PC-3 (cell line): ENCODE results near the gene F13A1. TPM values are rescaled to one million over a fixed set of nuclear protein-coding genes. Genes with fewer than 3 reads are reported as not detected.

Source experiments
- ATAC-seq: fragments of 200-7000 bp; cut with Tn5 transposase; 2 replicates; pipeline ENCODE4 v1.9.1; 2020; ENCODE audit warnings: mild to moderate bottlenecking, moderate library complexity
- BruUV-seq: library from RNA; stranded (reverse); fragments of 400-500 nt; replicated peaks from 2 replicates; lab custom pipeline; 2021; lab: Mats Ljungman, UMichigan
- CTCF ChIA-PET: fragments of 300-600 bp; sonication (Branson Sonifier 250); formaldehyde crosslinking; loops from one replicate; lab custom pipeline; 2022; ENCODE audit warnings: antibody characterized with exemption; lab: Charles Lee
- POLR2A ChIA-PET: fragments of 300-600 bp; sonication (Branson Sonifier 250); formaldehyde crosslinking; loops from one replicate; lab custom pipeline; 2022; ENCODE audit warnings: antibody characterized with exemption; ENCODE audit not compliant: unreplicated experiment; lab: Charles Lee
- DNase-seq: peaks from one replicate; pipeline ENCODE4 v3.0.0-alpha.2; 2015
- H2AFZ ChIP-seq: fragments of 300-600 bp; sonication (generic); 2 replicates; pipeline ENCODE4 v1.6.0; 2016; ENCODE audit warnings: antibody characterized with exemption, low read length
- H3F3A ChIP-seq: fragments of 300-600 bp; sonication (generic); one replicate; pipeline ENCODE4 v1.6.0; 2017; ENCODE audit warnings: antibody characterized with exemption, low read length, control low read depth, mild to moderate bottlenecking; ENCODE audit not compliant: unreplicated experiment
- H3K27ac ChIP-seq: fragments of 300-600 bp; sonication (generic); 2 replicates; pipeline ENCODE4 v1.5.1; 2016; ENCODE audit warnings: mild to moderate bottlenecking, low read length
- H3K27me3 ChIP-seq: fragments of 300-600 bp; sonication (generic); 2 replicates; pipeline ENCODE4 v1.6.1; 2016; ENCODE audit warnings: low read length, mixed read lengths
- H3K36me3 ChIP-seq: fragments of 300-600 bp; sonication (generic); 2 replicates; pipeline ENCODE4 v1.6.1; 2016; ENCODE audit warnings: low read depth, mixed run types, low read length, mixed read lengths
- H3K4me1 ChIP-seq: fragments of 300-600 bp; sonication (generic); 2 replicates; pipeline ENCODE4 v1.5.1; 2016; ENCODE audit warnings: low read length; ENCODE audit not compliant: insufficient read depth
- H3K4me2 ChIP-seq: fragments of 300-600 bp; sonication (generic); 2 replicates; pipeline ENCODE4 v1.6.0; 2016; ENCODE audit warnings: low read length
- H3K4me3 ChIP-seq: fragments of 300-600 bp; sonication (generic); 2 replicates; pipeline ENCODE4 v1.5.1; 2016; ENCODE audit warnings: mild to moderate bottlenecking, low read length, mixed read lengths
- H3K79me2 ChIP-seq: fragments of 300-600 bp; sonication (generic); 2 replicates; pipeline ENCODE4 v1.6.1; 2017; ENCODE audit warnings: low read length, mixed read lengths
- H3K9ac ChIP-seq: fragments of 300-600 bp; sonication (generic); 2 replicates; pipeline ENCODE4 v1.6.0; 2016; ENCODE audit warnings: mild to moderate bottlenecking, low read length
- H3K9me2 ChIP-seq: fragments of 300-600 bp; sonication (generic); replicated peaks from 2 replicates; pipeline ENCODE4 v1.6.1; 2016; ENCODE audit warnings: mixed run types, low read length, mixed read lengths
- H3K9me3 ChIP-seq: fragments of 300-600 bp; sonication (generic); 2 replicates; pipeline ENCODE4 v1.6.1; 2016; ENCODE audit warnings: low read length, mixed read lengths
- H4K20me1 ChIP-seq: fragments of 300-600 bp; sonication (generic); 2 replicates; pipeline ENCODE4 v1.6.1; 2016; ENCODE audit warnings: low read length, mixed read lengths
- EZH2 ChIP-seq: fragments of 300-600 bp; sonication (generic); IDR thresholded peaks from one replicate; pipeline ENCODE4 v1.6.1; 2017; ENCODE audit warnings: antibody characterized with exemption, mild to moderate bottlenecking, low read length; ENCODE audit not compliant: unreplicated experiment
- EZH2phosphoT487 ChIP-seq: fragments of 300-600 bp; sonication (generic); IDR thresholded peaks from 2 replicates; pipeline ENCODE4 v1.6.1; 2018; ENCODE audit warnings: mild to moderate bottlenecking, antibody characterized with exemption, low read length, borderline replicate concordance
- intact Hi-C: fragments of 100-400 bp; cut with micrococcal nuclease; formaldehyde crosslinking; loops from 2 replicates; pipeline ENCODE4 v1.9.0; 2023
- total RNA-seq: library from RNA; depleted of rRNA; stranded (reverse); fragments of >200 nt; gene quantifications from 2 replicates; pipeline ENCODE4 v1.2.3, GENCODE V29; 2014
- TF ChIP-seq, protein P1 (sequence below): fragments of 300-600 bp; sonication (generic); conservative IDR thresholded peaks from 2 replicates; pipeline ENCODE4 v1.5.1; 2017; ENCODE audit warnings: antibody characterized with exemption, low read depth, mild to moderate bottlenecking, low read length

The F13A1 gene
- total RNA-seq, 1 experiment from 2014 or later = not detected

DNA sequence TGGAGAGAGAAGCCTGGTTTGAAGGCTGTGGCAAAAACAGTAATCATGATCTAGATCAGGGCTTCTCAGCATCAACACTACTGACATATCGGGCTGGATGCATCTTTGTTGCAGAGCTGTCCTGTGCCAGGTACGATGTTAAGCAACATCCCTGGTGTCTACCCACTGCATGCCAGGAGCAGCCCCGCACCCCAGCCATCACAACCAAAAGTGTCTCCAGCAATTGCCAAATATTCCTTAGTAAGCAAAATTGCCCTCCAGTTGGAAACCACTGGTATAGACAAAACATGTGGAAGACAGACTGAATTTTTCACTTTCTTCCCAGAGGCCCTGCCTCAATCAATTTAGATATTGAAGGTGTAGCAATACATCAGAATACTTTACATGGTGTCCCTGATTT lies 166.1 kb downstream of the F13A1 start:
- Histone ChIP-seq H3K27ac (no peak overlapping the region), H3K9me3 (no peaks in the 10 kb centered on the region), H3K4me3 (no peak overlapping the region), H3K79me2 (no peaks in the 10 kb centered on the region), H3K9me2 (no peaks in the 10 kb centered on the region), H3K9ac (no peak overlapping the region), H3F3A (no peaks in the 10 kb centered on the region), H3K36me3 (no peaks in the 10 kb centered on the region), H2AFZ (no peak overlapping the region), H3K4me2 (no peak overlapping the region), H3K27me3 (peaks cover 53% of the 10 kb centered on the region), H4K20me1 (no peaks in the 10 kb centered on the region), H3K4me1 (no peaks in the 10 kb centered on the region)
- BruUV-seq = no TSS peak
- ChIA-PET POLR2A (no interaction called here), CTCF (no interaction called here)
- DNase-seq (no peak), ATAC-seq (no peak)
- intact Hi-C loops = no loop called here
- TF ChIP-seq, protein P1, sequence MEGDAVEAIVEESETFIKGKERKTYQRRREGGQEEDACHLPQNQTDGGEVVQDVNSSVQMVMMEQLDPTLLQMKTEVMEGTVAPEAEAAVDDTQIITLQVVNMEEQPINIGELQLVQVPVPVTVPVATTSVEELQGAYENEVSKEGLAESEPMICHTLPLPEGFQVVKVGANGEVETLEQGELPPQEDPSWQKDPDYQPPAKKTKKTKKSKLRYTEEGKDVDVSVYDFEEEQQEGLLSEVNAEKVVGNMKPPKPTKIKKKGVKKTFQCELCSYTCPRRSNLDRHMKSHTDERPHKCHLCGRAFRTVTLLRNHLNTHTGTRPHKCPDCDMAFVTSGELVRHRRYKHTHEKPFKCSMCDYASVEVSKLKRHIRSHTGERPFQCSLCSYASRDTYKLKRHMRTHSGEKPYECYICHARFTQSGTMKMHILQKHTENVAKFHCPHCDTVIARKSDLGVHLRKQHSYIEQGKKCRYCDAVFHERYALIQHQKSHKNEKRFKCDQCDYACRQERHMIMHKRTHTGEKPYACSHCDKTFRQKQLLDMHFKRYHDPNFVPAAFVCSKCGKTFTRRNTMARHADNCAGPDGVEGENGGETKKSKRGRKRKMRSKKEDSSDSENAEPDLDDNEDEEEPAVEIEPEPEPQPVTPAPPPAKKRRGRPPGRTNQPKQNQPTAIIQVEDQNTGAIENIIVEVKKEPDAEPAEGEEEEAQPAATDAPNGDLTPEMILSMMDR = no peak
- no peak for TF ChIP-seq EZH2phosphoT487
- TF ChIP-seq EZH2 = no peak

DNA sequence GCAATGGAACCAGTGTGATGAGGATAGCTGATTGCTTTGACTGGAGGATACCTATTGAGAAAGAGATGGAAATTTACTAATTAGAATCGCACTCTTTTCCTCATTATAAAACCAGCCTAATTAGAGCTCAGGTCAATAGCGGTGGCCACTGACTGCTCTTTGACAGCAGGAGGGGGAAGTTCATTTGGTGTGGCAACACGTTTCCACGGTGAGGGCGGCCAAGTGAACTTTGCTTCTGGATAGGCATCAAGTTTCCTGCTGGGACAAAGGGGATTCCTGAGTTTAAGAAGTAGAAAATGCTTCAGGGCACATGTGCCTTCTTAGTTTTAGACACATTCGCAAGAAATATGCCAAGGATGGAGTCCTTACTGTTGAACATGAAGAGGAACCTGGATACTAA lies 168.4 kb downstream of the F13A1 start:
- Histone ChIP-seq H3K9me2 (no peaks in the 10 kb centered on the region), H3K9me3 (no peaks in the 10 kb centered on the region), H3K4me2 (no peak overlapping the region), H2AFZ (no peak overlapping the region), H3K79me2 (no peaks in the 10 kb centered on the region), H3K27me3 (peaks cover 58% of the 10 kb centered on the region), H3K27ac (no peak overlapping the region), H3K36me3 (no peaks in the 10 kb centered on the region), H3K9ac (no peak overlapping the region), H3F3A (no peaks in the 10 kb centered on the region), H3K4me3 (no peak overlapping the region), H4K20me1 (no peaks in the 10 kb centered on the region), H3K4me1 (no peaks in the 10 kb centered on the region)
- ATAC-seq (no peak), DNase-seq (no peak)
- intact Hi-C loops = no loop called here
- no TSS peak for BruUV-seq
- ChIA-PET CTCF (no interaction called here), POLR2A (no interaction called here)
- TF ChIP-seq, protein P1 = no peak
- no peak for TF ChIP-seq EZH2phosphoT487
- no peak for TF ChIP-seq EZH2

DNA sequence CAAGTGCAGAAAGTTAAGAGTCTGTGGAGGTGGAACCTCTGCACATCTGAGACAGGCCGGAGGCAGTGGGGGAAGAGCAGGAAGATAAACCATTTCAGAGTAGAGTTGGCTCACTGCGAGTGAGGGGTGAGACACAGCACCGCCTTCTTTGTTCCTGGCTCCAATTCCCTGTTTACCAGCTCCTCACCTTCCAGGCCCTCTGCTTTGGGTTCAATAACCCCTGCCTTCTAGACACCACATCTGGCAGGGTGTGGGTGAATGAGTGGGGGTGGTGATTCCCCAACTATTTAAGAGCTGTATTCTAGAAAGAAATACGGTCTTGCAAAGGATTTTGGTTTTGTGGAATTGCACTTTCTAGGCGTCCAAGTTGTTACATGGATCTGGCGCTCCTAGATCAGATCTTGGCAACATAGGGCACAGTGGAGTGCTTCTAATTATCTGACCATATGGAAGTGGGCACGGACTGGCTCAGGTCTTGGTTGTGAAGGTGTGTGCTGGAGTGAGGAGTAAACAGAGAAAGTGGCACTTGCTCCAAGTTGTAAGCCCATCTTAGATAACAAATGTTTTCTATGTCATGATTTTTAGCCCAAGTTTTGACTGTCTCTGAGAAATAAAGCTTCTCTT lies 172.2 kb downstream of the F13A1 start:
- H3K4me3 ChIP-seq = no peak overlapping the region
- H3F3A ChIP-seq = no peaks in the 10 kb centered on the region
- ChIA-PET POLR2A (no interaction called here), CTCF (no interaction called here)
- H3K9me2 ChIP-seq = no peaks in the 10 kb centered on the region
- ATAC-seq (no peak), DNase-seq (no peak)
- H4K20me1 ChIP-seq = no peaks in the 10 kb centered on the region
- H3K27ac ChIP-seq = no peak overlapping the region
- peaks cover 50% of the 10 kb centered on the region for H3K27me3 ChIP-seq
- H3K36me3 ChIP-seq = no peaks in the 10 kb centered on the region
- BruUV-seq = no TSS peak
- intact Hi-C loops = no loop called here
- no peaks in the 10 kb centered on the region for H3K4me1 ChIP-seq
- no peak overlapping the region for H2AFZ ChIP-seq
- no peak for TF ChIP-seq EZH2
- no peaks in the 10 kb centered on the region for H3K79me2 ChIP-seq
- H3K4me2 ChIP-seq = no peak overlapping the region
- no peak overlapping the region for H3K9ac ChIP-seq
- H3K9me3 ChIP-seq = no peaks in the 10 kb centered on the region
